GM10266 (cell line): ENCODE results near the gene DNM1.

Experiments
- DNase-seq: peaks from one replicate; pipeline ENCODE4 v3.0.0; 2012; ENCODE audit errors: extremely low spot score
- TF ChIP-seq, protein P1 (sequence below): IDR thresholded peaks from 2 replicates; pipeline ENCODE4 v1.5.1; 2012; ENCODE audit warnings: mild to moderate bottlenecking, low read depth; ENCODE audit not compliant: control insufficient read depth, insufficient read depth; ENCODE audit errors: missing control alignments

DNM1 gene

DNA sequence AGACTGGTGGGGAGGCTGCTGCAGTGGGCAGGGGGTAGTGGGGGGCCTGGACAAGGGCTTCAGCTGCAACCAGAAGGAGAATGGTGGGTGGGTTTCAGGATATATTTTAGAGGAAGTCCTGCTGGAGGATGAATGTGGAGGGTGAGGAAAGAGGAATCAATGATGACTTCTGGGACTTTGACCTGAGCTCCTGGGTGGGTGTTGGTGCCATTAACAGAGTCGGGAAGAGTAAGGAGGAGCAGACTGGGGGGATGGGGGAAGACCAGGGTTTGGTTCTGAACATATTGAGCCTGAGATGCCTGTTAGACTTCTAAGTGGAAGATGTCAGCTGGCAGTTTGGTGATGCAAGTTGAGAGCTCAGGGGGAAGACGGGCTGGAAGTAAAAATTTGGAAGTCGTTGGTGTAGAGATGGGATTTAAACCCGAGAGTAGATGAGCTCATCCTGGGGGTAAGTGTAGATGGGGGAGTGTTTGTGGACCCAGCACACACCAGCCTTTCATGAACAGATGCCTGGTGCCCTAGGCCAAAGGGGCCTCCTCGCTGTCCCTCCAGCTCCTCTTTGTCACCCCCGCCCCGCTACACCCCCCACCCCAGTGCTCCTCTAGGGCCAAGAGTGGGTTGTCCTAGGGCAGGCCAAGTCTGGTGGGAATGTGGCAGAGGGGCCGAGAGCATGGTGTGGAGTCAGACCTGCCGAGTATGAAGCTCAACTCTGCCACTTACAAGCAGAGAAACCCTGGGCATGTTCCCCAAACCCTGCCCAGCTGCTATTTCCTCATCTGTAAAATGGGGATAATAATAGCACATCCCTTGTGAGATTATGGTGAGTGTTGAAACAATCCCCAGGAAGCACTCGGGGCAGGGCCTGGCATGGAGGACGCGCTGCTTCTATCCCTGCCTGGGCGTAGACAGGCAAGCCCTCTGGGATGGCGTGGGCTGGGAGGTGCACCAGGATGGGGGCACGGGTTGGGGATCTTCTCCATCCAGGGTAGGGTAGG, 4.0 kb downstream of the DNM1 start:
- TF ChIP-seq, protein P1, sequence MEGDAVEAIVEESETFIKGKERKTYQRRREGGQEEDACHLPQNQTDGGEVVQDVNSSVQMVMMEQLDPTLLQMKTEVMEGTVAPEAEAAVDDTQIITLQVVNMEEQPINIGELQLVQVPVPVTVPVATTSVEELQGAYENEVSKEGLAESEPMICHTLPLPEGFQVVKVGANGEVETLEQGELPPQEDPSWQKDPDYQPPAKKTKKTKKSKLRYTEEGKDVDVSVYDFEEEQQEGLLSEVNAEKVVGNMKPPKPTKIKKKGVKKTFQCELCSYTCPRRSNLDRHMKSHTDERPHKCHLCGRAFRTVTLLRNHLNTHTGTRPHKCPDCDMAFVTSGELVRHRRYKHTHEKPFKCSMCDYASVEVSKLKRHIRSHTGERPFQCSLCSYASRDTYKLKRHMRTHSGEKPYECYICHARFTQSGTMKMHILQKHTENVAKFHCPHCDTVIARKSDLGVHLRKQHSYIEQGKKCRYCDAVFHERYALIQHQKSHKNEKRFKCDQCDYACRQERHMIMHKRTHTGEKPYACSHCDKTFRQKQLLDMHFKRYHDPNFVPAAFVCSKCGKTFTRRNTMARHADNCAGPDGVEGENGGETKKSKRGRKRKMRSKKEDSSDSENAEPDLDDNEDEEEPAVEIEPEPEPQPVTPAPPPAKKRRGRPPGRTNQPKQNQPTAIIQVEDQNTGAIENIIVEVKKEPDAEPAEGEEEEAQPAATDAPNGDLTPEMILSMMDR: no peak
- DNase-seq: no peak

DNA sequence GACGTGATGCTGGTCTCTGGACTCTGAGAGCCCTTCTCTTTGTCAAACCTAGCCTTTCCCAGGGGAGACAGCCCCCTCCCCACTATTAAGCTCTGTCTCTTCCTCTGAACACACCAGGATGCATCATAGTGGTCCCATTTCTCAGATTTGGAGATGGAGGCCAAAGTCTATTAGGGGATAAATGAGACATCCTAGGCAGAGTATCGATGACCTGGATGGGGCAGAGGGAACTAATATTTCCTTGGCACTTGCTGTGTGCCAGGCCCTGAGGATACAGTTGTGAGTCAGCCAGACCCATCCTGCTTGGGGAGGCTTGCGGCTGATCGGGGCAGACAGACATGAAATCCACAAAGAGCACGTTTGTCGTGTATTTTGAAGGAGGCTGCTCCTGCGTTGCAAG, 5.2 kb downstream of the DNM1 start:
- TF ChIP-seq, protein P1: no peak

DNA sequence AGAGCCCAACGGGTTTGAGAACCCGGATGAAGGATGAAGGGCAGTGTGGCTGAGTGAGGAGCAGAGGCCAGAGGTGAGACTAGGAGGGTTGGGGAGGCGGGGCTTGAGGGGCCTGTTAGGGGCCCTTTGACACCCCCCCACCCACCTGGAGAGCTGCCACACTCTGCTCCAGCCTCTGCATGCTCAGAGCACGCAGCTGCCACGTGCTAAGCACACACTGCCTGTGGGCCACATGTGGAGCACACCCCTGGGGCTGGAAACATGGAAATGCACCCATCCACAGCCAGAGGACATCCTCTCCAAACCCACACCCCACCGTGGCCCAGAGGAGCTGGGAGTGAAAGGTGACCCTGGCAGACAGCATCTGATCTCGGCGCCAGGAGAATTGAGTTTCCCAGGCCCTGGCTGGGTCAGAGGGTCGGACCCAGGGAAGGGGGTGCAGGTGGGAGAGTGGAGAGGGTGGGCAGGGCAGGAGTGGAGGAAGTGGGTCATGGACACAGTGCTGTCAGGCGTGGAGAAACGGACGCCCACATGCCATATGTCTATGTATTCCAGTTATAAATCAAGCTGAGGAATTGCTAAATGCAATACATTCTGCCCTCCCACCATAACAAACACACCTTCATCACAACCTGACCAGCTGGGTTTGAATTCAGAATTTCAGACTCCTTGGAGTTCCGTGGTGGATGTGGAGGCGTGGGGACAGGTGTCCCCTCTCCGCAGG, 5.9 kb downstream of the DNM1 start:
- TF ChIP-seq, protein P1: no peak

More for the DNA sequence above, 5.2 kb downstream of the DNM1 start:
- DNase-seq: no peak

DNA sequence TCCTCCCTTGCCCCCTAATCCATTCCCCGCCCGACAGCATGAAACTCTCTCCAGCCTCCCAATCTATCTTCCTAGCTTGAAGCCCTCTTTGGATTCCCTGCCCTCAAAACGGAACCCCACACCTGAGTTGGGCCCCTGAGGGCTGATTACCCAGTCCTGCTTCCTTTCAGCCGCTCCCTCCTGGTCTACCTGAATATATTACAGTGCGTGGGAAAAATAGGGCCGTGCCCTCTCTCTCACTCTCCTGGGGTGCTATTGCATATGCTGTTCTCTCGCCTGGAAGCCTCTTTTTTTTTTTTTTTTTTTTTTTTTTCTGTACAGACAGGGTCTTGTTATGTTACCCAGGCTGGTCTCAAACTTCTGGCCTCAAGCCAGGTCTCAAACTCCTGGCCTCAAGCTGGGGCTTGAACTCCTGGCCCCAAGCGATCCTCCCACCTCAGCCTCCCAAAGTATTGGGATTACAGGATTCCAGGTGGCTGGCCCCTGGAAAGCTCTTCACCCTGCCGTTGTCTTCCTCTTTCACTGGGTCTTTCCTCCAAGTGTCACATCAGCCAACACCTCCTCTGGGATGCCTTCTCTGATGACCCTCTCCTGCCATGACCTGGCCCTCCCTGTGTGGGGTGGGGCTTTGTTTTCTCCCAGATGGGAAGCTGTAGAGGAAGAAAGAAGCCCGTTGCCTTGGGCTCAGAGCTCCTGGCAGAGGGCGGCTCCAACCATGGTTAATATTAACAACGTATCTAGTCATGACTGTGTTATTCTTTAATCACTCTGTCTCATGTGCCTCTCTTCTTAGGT, 8.2 kb downstream of the DNM1 start:
- no peak for DNase-seq
- TF ChIP-seq, protein P1: no peak

More for the DNA sequence above, 5.9 kb downstream of the DNM1 start:
- DNase-seq: no peak

DNA sequence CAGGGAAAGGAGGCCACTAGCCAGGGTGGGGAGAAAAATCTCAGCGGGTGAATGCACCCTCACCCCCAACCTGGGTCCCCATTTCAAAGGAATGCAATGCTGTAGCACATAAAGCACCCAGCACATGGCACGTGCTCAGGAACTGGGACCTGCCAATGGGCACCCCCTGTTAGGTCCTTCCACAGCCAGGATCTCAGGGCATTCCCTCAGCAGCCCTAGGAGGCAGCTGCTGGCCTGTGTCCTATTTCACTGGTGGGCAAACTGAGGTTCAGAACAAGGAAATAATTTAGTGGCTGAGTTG, 8.8 kb downstream of the DNM1 start:
- TF ChIP-seq, protein P1: no peak
- DNase-seq: no peak

DNA sequence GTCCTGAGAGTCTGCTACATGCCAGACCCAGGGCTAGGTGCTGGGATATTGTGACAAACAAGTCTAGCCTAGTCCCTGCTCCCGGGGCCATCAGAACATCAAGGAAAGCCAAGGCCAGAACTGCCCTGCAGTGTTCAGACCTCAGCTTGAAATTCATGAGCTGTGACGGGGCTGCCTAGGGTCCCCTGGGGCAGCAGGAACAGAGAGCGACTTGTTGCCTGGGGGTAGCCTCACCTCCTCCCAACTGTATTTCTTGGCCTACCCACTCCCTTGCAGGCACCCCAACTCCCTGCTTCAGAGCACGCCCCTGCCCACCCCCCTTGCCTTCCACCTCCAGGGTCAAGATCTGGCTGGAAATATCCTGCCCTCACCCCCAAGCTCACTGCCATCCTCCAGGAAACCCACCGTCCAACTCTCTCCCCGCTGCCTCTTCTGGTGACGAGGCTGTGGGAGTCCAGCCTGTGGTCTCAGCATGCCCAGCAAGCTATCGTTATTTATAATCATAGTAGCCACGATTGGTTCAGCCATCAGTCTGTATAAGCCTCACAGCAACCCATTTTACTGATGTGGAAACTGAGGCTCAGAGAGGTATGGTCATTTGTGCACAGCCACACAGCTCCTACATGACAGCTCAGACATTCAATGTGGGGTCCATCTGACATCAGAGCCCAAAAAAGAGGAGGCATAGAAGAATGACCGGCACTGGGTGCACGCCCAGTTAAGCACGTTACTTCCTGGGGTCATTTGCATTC, 10.7 kb downstream of the DNM1 start:
- TF ChIP-seq, protein P1: no peak
- no peak for DNase-seq
